ENCODE measurements around the gene SEMA4F. TPM values are rescaled to one million over a fixed set of nuclear protein-coding genes. Genes with fewer than 3 reads are reported as not detected.

SEMA4F gene
- total RNA-seq, 2 experiments from 2014 or later: 6.8 to 7.3 TPM

DNA sequence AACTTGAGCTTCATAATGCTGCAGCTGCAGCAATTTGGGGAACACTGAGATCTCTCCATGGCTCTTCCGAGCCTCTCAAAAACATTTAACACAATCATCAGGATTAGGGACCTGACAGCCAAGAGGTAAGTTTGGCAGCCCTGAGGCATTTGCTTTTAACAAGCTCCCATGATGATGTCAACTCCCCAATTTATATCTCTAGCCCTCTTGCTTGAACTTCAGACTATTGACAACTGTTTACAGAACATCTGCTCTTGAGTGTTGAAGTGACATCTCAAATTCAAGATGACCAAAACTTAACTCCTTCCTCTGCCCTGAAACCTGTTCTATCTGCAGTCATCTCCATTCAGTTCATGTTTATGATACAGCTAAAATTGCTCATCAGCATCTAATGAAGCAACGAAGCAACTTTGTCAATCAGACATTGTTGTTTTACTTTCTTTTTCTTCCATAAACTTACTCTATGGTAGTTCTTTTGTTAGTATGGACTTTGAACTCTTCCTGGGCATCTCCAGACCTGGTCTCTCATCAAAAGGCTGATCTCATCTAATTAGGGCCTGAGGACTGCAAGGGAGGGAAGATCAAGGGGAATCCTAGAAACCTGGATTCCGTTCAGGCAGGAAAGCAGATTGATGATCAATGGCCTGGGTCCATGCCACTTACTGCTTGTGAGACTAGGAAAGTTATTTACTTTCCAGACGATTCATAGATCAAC, 48.1 kb downstream of the SEMA4F start:
- Mint-ChIP-seq H3K9me3 (no peaks in the 10 kb centered on the region), H3K36me3 (ENCODE audit: low read depth) (peaks cover 8% of the 10 kb centered on the region), H3K4me3 (no peak overlapping the region), H3K4me1 (ENCODE audit: low read depth) (no peaks in the 10 kb centered on the region), H3K27me3 (no peaks in the 10 kb centered on the region), H3K27ac (no peak overlapping the region)
- intact Hi-C loops (cut with DNase I, micrococcal nuclease): no loop called here
- Histone ChIP-seq H3K4me1 (ENCODE audit: insufficient read depth, low read length) (no peaks in the 10 kb centered on the region), H3K27me3 (ENCODE audit: control insufficient read depth in 1 of 2, insufficient read depth in 2 of 2, low read length in 2 of 2) (no peaks in the 10 kb centered on the region), H3K27ac (ENCODE audit: low read depth in 1 of 2, low read length in 2 of 2) (no peak overlapping the region), H3K9me3 (ENCODE audit: control insufficient read depth in 1 of 2, insufficient read depth in 1 of 2, low read length in 2 of 2) (no peaks in the 10 kb centered on the region), H3K36me3 (ENCODE audit: insufficient read depth, low read length) (no peaks in the 10 kb centered on the region), H3K4me3 (ENCODE audit: low read length) (no peak overlapping the region)
- ATAC-seq (ENCODE audit: poor library complexity): no peak
- TF ChIP-seq, protein P1, sequence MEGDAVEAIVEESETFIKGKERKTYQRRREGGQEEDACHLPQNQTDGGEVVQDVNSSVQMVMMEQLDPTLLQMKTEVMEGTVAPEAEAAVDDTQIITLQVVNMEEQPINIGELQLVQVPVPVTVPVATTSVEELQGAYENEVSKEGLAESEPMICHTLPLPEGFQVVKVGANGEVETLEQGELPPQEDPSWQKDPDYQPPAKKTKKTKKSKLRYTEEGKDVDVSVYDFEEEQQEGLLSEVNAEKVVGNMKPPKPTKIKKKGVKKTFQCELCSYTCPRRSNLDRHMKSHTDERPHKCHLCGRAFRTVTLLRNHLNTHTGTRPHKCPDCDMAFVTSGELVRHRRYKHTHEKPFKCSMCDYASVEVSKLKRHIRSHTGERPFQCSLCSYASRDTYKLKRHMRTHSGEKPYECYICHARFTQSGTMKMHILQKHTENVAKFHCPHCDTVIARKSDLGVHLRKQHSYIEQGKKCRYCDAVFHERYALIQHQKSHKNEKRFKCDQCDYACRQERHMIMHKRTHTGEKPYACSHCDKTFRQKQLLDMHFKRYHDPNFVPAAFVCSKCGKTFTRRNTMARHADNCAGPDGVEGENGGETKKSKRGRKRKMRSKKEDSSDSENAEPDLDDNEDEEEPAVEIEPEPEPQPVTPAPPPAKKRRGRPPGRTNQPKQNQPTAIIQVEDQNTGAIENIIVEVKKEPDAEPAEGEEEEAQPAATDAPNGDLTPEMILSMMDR (IDR thresholded peaks at IDR 0.05): no peak
- CTCF ChIA-PET: interaction anchor here (1.8 kb wide), 1 partner anchor 11 kb away, joined by 5 read pairs; no protein-coding TSS in a partner anchor
- DNase-seq: no peak
- POLR2A ChIA-PET: no interaction called here

DNA sequence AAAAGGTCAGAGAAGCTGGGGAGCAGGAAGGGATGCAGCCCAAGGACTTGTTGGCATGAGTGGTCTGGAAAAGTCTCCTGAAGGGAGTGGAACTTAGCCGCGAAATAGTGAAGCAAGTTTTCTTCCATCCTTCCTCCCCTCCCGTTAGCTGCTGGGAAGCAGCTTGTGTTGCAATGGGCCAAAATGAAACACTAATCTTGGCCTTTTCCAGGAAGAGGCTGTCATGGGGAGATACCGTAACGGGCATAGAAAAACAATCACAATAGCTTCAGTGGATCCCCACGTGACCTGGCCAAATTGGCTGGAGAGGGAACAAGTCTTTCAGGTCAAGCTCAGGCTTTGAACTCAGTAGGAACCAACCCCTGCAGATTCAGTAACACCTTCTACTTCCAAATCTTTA, 49.3 kb downstream of the SEMA4F start:
- Histone ChIP-seq H3K36me3 (ENCODE audit: insufficient read depth, low read length) (no peaks in the 10 kb centered on the region), H3K27me3 (ENCODE audit: control insufficient read depth in 1 of 2, insufficient read depth in 2 of 2, low read length in 2 of 2) (no peaks in the 10 kb centered on the region), H3K4me3 (ENCODE audit: low read length) (no peak overlapping the region), H3K27ac (ENCODE audit: low read depth in 1 of 2, low read length in 2 of 2) (no peak overlapping the region), H3K9me3 (ENCODE audit: control insufficient read depth in 1 of 2, insufficient read depth in 1 of 2, low read length in 2 of 2) (no peaks in the 10 kb centered on the region), H3K4me1 (ENCODE audit: insufficient read depth, low read length) (no peaks in the 10 kb centered on the region)
- ATAC-seq (ENCODE audit: poor library complexity) (no peak), DNase-seq (no peak)
- CTCF ChIA-PET: no interaction called here
- Mint-ChIP-seq H3K4me1 (ENCODE audit: low read depth) (no peaks in the 10 kb centered on the region), H3K4me3 (no peak overlapping the region), H3K27ac (no peak overlapping the region), H3K9me3 (no peaks in the 10 kb centered on the region), H3K27me3 (no peaks in the 10 kb centered on the region), H3K36me3 (ENCODE audit: low read depth) (peaks cover 14% of the 10 kb centered on the region)
- intact Hi-C loops (cut with DNase I, micrococcal nuclease): no loop called here
- TF ChIP-seq, protein P1 (IDR thresholded peaks at IDR 0.05): no peak
- POLR2A ChIA-PET: no interaction called here

DNA sequence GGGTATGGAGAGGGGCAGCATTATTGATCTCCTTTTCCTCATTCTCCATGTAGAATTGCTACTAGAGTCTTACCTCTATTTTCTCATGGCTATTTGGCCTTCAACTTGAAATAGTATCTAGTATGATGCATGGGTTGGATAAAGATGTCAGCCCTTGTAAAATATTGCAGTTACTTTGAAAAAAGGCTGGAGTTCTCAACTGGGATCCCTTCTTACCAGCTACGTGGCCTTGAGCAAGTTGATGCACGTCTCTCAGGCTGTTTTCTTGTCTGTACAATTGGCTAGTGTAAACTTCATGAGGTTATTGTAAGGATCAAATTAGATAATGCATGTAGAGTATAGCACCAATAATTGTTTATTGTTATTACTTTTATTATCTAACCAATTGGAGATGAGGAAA, 50.2 kb downstream of the SEMA4F start:
- H3K36me3 Mint-ChIP-seq (ENCODE audit: low read depth): peaks cover 14% of the 10 kb centered on the region
- H3K27ac Mint-ChIP-seq: no peak overlapping the region
- ATAC-seq (ENCODE audit: poor library complexity) (no peak), DNase-seq (no peak)
- no peaks in the 10 kb centered on the region for H3K9me3 Mint-ChIP-seq
- Histone ChIP-seq H3K4me1 (ENCODE audit: insufficient read depth, low read length) (no peaks in the 10 kb centered on the region), H3K27ac (ENCODE audit: low read depth in 1 of 2, low read length in 2 of 2) (no peak overlapping the region), H3K27me3 (ENCODE audit: control insufficient read depth in 1 of 2, insufficient read depth in 2 of 2, low read length in 2 of 2) (no peaks in the 10 kb centered on the region), H3K9me3 (ENCODE audit: control insufficient read depth in 1 of 2, insufficient read depth in 1 of 2, low read length in 2 of 2) (no peaks in the 10 kb centered on the region), H3K4me3 (ENCODE audit: low read length) (no peak overlapping the region), H3K36me3 (ENCODE audit: insufficient read depth, low read length) (no peaks in the 10 kb centered on the region)
- no peaks in the 10 kb centered on the region for H3K4me1 Mint-ChIP-seq (ENCODE audit: low read depth)
- ChIA-PET POLR2A (no interaction called here), CTCF (no interaction called here)
- TF ChIP-seq, protein P1 (IDR thresholded peaks at IDR 0.05): no peak
- no peaks in the 10 kb centered on the region for H3K27me3 Mint-ChIP-seq
- intact Hi-C loops (cut with DNase I, micrococcal nuclease): no loop called here
- no peak overlapping the region for H3K4me3 Mint-ChIP-seq

All from CD4-positive, alpha-beta T cell (primary cell).